GM12891 (cell line): Measurements from ENCODE around the gene TP53I13.

ENCODE experiments used
- POLR2AphosphoS5 ChIP-seq: IDR thresholded peaks from 2 replicates; pipeline ENCODE4 v1.6.1; 2011; ENCODE audit warnings: low read depth, low read length, control low read depth
- TAF1 ChIP-seq: IDR thresholded peaks from 2 replicates; pipeline ENCODE4 v1.6.1; 2011; ENCODE audit warnings: low read depth, low read length, control low read depth

DNA sequence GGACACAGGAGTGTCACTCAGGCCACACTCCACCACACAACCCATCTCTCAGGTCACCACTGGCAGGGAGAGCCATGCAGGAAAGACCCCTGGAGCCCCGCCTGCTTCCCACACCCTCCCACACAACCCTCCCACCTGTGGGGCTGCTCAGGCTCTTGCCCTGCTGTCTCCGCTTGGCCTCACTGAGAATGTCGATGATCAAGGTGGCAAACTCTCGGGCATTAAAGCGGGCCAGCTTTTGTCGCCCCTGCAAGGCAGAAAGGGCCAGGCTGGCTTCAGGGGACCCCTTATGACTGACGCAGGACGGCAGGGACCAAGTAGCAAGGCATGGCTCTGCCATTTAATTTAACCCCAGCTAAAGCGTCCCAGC, 8.5 kb downstream of the TP53I13 start:
- no peak for TF ChIP-seq TAF1
- TF ChIP-seq POLR2AphosphoS5, result no peak
